Heart left ventricle (tissue), 16 donors: Measurements from ENCODE around the gene ZFAND3. TPM values are rescaled to one million over a fixed set of nuclear protein-coding genes. Genes with fewer than 3 reads are reported as not detected.
"Not testable (repeated sequence)": the region's sequence is repeated elsewhere in the genome, so short reads cannot be mapped to it uniquely, and the experiment has no call there.

Experiments
- ATAC-seq, 4 donors: fragments of 200-7000 bp; cut with Tn5 transposase; one replicate each; pipeline ENCODE4 v1.9.1; 2020 to 2022; ENCODE audit warnings: moderate library complexity in 4 of 4, mild to moderate bottlenecking in 3 of 4, moderate number of reproducible peaks in 1 of 4
- DNase-seq, 5 donors: peaks; one replicate each; pipeline ENCODE4 v3.0.0-alpha.2; 2020
- H3K27ac ChIP-seq, 12 donors: fragments of 200-600 bp; sonication (generic) in 4 of 12; one replicate each; pipeline versions ENCODE4 v1.5.0 to v1.8.0; 2016 to 2022; ENCODE audit warnings: mild to moderate bottlenecking in 2 of 12
- H3K27me3 ChIP-seq, 9 donors: fragments of 200-600 bp; sonication (generic) in 2 of 9; one replicate each; pipeline versions ENCODE4 v1.5.1 to v1.8.0; 2016 to 2022; ENCODE audit warnings: mild to moderate bottlenecking in 3 of 9
- H3K36me3 ChIP-seq, 9 donors: fragments of 200-600 bp; sonication (generic) in 2 of 9; one replicate each; pipeline versions ENCODE4 v1.5.0 to v1.8.0; 2018 to 2022; ENCODE audit warnings: mild to moderate bottlenecking in 2 of 9
- H3K4me1 ChIP-seq, 12 donors: fragments of 200-600 bp; sonication (generic) in 4 of 12; one replicate each; pipeline versions ENCODE4 v1.5.0 to v1.8.0; 2016 to 2022; ENCODE audit warnings: mild to moderate bottlenecking in 3 of 12
- H3K4me3 ChIP-seq, 12 donors: fragments of 200-600 bp; sonication (generic) in 4 of 12; one replicate each; pipeline versions ENCODE4 v1.5.0 to v1.8.0; 2017 to 2022; ENCODE audit warnings: mild to moderate bottlenecking in 9 of 12, moderate library complexity in 4 of 12
- H3K9me3 ChIP-seq, 12 donors: fragments of 200-600 bp; sonication (generic) in 4 of 12; one replicate each; pipeline versions ENCODE4 v1.5.0 to v1.8.0; 2016 to 2022; ENCODE audit warnings: mild to moderate bottlenecking in 1 of 12
- POLR2A ChIP-seq, 2 donors: fragments of 450-650 bp; IDR thresholded peaks; one replicate each; pipeline ENCODE4 v1.6.1; 2017; ENCODE audit warnings: antibody characterized with exemption in 2 of 2, mild to moderate bottlenecking in 2 of 2, moderate library complexity in 2 of 2
- WGBS, 4 donors: extraction: QIAGEN DNeasy Blood & Tissue Kit in 2 of 4; methylation state at CpG; one replicate each; pipeline versions ENCODE4 v1.1.5 to v1.1.7; 2013 to 2018; 5-methylcytosine and 5-hydroxymethylcytosine counted together
- intact Hi-C, 10 donors: fragments of 100-400 bp; cut with DNase I; formaldehyde crosslinking; loops; one replicate each; pipeline versions ENCODE4 v1.11.1 to v1.14.2; 2022
- polyA plus RNA-seq, 2 donors: library from polyadenylated mRNA; stranded (reverse); fragments of 200-250 nt; gene quantifications; one replicate each; pipeline ENCODE4 v1.2.3, GENCODE V29; 2013
- total RNA-seq, 9 donors: library from RNA; depleted of rRNA in 2 of 9; stranded (reverse); fragments of >200 nt in 2 of 9; fragmentation: NEBNext Ultra II Directional in 3 of 9; extraction: Animal tissue kit (Norgen Biotek cat#: 25700) in 3 of 9; gene quantifications; one replicate each; pipeline versions ENCODE4 v1.1.0 to v1.2.4, GENCODE V29; 2016 to 2023
- TF ChIP-seq, protein P1 (sequence below), 12 donors: fragments of 200-600 bp; sonication (generic) in 4 of 12; IDR thresholded peaks; one replicate each; pipeline versions ENCODE4 v1.5.0 to v1.8.0; 2018 to 2022; ENCODE audit warnings: antibody characterized with exemption in 12 of 12, mild to moderate bottlenecking in 5 of 12
- donor health status: ischemic (EF 13 %, LVEDD 7.1; RV severe dilation, severe dysfunction).
- donor health status: healthy with polysubstance abuse.
- donor health status: DM: no; HTN: yes; CAD: no.
- donor health status: DM: no; HTN: no; CAD: no.
- donor health status: ischemic (EF 25% LVEDD 6.9; RV normal size, moderate dysfunction).
- donor health status: ischemic (EF 25% LVEDD 5.7; RV mildly dilated, moderate dysfunction).
- donor health status: healthy.
- donor health status: DM: yes; HTN: yes; CAD: no.
- donor health status: ischemic (EF 35%, LVEDD 5.7; RV mildly dilated, moderate dysfunction).
- donor health status: nonischemic (EF 11% LVEDD 7.7; RV severe dilation, severe dysfunction).
- donor health status: DM: yes; HTN: yes; CAD: no.
- donor health status: PGD.
- donor health status: ischemic (EF 29% LVEDD 5.4; RV normal size, mild dysfunction).
- donor health status: nonischemic (EF 23%, LVEDD 6.1; RV moderate dilation, normal function).

ZFAND3 gene
- total and polyA plus RNA-seq, 11 donors = 29.1 to 114 (median 88.2) TPM

DNA sequence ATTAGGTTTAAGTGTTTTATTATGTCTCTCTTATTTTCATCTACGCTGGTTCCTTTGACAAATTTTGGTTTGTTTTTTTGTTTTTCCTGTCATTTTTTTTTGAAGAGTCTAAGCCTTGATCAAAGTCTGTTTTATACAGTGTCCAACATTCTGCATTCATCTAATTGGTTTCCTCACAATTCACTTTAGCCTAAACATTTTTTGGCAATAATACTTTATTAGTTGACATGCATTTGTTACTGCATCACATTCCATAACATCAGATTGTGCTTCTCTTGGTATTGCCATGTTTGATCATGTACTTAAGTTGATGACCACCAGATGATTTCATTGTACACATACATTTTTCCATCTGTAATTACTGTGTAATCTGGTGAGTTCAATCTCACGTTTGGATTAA, 173.2 kb downstream of the ZFAND3 start:
- H3K27me3 ChIP-seq = no peaks in the 10 kb centered on the region
- no peak for TF ChIP-seq POLR2A (IDR thresholded peaks at IDR 0.05)
- TF ChIP-seq, protein P1, sequence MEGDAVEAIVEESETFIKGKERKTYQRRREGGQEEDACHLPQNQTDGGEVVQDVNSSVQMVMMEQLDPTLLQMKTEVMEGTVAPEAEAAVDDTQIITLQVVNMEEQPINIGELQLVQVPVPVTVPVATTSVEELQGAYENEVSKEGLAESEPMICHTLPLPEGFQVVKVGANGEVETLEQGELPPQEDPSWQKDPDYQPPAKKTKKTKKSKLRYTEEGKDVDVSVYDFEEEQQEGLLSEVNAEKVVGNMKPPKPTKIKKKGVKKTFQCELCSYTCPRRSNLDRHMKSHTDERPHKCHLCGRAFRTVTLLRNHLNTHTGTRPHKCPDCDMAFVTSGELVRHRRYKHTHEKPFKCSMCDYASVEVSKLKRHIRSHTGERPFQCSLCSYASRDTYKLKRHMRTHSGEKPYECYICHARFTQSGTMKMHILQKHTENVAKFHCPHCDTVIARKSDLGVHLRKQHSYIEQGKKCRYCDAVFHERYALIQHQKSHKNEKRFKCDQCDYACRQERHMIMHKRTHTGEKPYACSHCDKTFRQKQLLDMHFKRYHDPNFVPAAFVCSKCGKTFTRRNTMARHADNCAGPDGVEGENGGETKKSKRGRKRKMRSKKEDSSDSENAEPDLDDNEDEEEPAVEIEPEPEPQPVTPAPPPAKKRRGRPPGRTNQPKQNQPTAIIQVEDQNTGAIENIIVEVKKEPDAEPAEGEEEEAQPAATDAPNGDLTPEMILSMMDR (IDR thresholded peaks at IDR 0.05) = no peak
- no peaks in the 10 kb centered on the region for H3K36me3 ChIP-seq
- H3K4me1 ChIP-seq = peaks cover 0 to 85% (median 45%) of the 10 kb centered on the region in 12 donors
- intact Hi-C loops = no loop called here
- no peak overlapping the region for H3K4me3 ChIP-seq
- 87 to 89% (median 89%) methylated on average over 2 of the region's 2 CpGs for WGBS, 4 donors
- ATAC-seq (no peak), DNase-seq (no peak)
- no peak overlapping the region for H3K27ac ChIP-seq
- no peaks in the 10 kb centered on the region for H3K9me3 ChIP-seq

DNA sequence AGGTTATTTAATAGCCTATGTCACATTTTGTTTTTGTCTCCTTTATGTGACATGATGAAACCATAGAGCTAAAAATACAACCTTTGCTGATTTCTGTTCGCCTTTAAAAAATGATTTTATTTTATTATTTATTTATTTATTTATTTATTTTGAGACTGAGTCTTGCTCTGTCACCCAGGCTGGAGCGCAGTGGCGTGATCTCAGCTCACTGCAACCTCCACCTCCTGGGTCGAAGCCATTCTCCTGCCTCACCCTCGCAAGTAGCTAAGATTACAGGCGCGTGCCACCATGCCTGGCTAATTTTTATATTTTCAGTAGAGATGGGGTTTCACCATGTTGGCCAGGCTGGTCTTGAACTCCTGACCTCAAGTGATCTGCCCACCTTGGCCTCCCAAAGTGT, 173.7 kb downstream of the ZFAND3 start:
- H3K27me3 ChIP-seq, DNase-seq, H3K4me3 ChIP-seq, H3K9me3 ChIP-seq, H3K36me3 ChIP-seq, H3K27ac ChIP-seq, ATAC-seq, intact Hi-C loops: not testable (repeated sequence)
- peaks cover 0 to 81% (median 41%) of the 10 kb centered on the region in 12 donors for H3K4me1 ChIP-seq
- 94 to 96% (median 95%) methylated on average over 7 of the region's 7 CpGs for WGBS, 4 donors

DNA sequence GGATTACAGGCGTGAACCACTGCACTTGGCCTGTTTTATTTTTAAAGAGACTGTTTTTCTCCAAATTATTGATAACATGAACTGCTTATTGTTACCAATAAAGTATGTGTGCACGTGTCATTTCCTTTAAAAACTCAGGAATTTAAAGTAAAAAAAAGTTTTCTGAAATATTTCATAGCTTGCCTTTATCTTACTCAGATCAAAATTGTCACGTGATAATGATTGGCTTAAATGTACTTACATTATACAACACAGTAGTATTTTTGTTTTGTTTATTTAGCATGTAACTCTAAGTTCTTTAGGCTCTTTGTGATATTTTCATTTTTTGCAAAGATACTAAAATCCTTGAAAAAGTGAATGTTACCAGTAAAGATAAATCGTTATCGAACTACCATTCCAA, 174.1 kb downstream of the ZFAND3 start:
- Histone ChIP-seq H3K27me3 (no peaks in the 10 kb centered on the region), H3K27ac (no peak overlapping the region), H3K4me3 (no peak overlapping the region), H3K9me3 (no peaks in the 10 kb centered on the region), H3K36me3 (no peaks in the 10 kb centered on the region), H3K4me1 (peaks cover 0 to 77% (median 37%) of the 10 kb centered on the region in 12 donors)
- intact Hi-C loops = no loop called here
- TF ChIP-seq, protein P1 (IDR thresholded peaks at IDR 0.05) = no peak
- DNase-seq (no peak), ATAC-seq (no peak)
- WGBS, 4 donors = 82 to 93% (median 83%) methylated on average over 5 of the region's 5 CpGs

DNA sequence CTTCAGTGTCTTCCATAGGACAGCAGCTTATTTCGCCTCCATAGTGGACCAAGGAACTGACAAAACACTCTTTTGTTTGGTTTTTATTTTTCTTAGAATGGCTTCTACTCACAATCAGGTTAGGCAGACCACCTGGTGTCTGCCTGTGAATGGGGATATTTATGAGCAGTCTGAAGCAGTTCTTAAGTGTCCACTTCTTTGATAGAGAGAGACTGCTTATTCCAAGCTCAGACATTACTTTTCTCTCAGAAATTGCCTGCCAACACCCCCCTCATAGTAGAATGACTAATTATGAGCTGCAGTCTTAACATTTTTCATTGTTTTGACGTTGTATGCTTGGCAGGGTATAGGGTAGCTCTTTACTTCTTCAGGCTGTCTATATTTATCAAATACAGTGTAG, 174.7 kb downstream of the ZFAND3 start:
- 56 to 73% (median 64%) methylated on average over 2 of the region's 2 CpGs for WGBS, 4 donors
- DNase-seq (no peak), ATAC-seq (no peak)
- Histone ChIP-seq H3K36me3 (no peaks in the 10 kb centered on the region), H3K27ac (no peak overlapping the region), H3K9me3 (no peaks in the 10 kb centered on the region), H3K4me3 (no peak overlapping the region), H3K4me1 (peaks cover 0 to 70% (median 34%) of the 10 kb centered on the region in 12 donors), H3K27me3 (no peaks in the 10 kb centered on the region)
- TF ChIP-seq POLR2A (IDR thresholded peaks at IDR 0.05) = no peak
- TF ChIP-seq, protein P1 (IDR thresholded peaks at IDR 0.05) = no peak
- intact Hi-C loops = no loop called here

DNA sequence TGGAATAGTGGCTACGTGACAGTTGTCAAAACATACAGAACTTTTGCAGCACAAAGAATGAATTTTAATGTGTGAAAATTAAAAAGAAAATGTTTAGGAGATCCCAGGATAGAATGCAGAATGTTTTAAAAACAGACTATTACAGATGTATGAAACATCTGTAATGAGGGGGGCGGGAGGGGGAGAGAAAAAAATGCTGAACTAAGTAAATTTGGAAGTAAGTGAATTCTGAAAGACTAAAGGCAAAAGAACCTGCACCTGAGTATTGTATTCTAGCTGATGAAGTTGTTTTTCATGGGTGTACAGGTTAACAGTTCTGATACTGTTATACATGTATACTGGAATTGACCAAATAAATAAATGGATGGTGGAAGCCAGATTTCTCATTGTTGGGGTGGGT, 178.8 kb downstream of the ZFAND3 start:
- H3K9me3 ChIP-seq = no peaks in the 10 kb centered on the region
- no peaks in the 10 kb centered on the region for H3K27me3 ChIP-seq
- H3K4me1 ChIP-seq = peaks cover 0 to 46% (median 19%) of the 10 kb centered on the region in 12 donors
- TF ChIP-seq, protein P1 (IDR thresholded peaks at IDR 0.05) = no peak
- no peak overlapping the region for H3K27ac ChIP-seq
- intact Hi-C loops = no loop called here
- no peaks in the 10 kb centered on the region for H3K36me3 ChIP-seq
- ATAC-seq = no peak
- 93 to 100% (median 98%) methylated on average over 2 of the region's 2 CpGs for WGBS, 4 donors
- DNase-seq = no peak
- H3K4me3 ChIP-seq = no peak overlapping the region
